GM18499 (cell line): ENCODE measurements around the gene ANK2.

ENCODE experiments used
- ATAC-seq: cut with Tn5 transposase; IDR thresholded peaks from one replicate; pipeline ENCODE4 v1.9.1; 2021; ENCODE audit warnings: moderate number of reproducible peaks; ENCODE audit not compliant: insufficient read depth, unreplicated experiment

Gene ANK2

DNA sequence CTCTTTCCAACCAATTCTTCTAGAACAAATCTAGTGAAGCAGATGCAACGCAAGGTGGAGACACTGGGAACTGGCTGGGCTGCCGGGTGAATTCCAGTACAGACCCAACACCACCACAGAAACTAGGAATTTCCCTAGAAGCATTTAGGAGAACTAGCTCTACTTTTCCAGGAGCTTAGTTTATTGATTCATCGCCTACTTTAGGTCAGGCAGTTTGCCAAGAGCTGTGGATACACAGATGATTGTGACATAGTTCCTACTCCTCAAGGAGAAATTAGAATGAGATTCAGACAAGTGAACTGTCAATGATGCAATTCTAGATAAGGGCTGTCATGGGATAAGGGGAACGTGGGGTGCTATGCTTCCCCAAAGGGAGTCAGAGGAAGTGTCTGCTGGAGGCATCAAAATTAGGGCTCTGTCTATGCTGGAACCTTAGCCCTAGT lies 362.1 kb downstream of the ANK2 start:
- ATAC-seq: no peak

DNA sequence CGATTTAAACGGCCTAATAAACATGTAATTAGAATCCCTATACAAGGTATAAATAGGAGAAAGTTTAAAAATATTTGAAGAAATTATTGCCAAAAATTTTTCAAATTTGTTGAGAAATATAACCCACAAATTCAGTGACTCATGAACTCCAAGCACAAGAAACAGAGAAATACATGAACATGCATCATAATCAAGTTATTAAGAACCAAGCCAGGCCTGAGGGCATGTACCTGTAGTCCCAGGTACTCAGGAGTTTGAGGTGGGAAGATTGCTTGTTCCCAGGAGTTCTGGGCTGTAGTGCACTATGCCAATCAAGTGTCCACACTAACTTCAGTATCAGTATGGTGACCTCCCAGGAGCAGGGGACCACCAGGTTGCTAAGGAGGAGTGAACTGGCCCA lies 370.2 kb downstream of the ANK2 start:
- ATAC-seq: no peak

DNA sequence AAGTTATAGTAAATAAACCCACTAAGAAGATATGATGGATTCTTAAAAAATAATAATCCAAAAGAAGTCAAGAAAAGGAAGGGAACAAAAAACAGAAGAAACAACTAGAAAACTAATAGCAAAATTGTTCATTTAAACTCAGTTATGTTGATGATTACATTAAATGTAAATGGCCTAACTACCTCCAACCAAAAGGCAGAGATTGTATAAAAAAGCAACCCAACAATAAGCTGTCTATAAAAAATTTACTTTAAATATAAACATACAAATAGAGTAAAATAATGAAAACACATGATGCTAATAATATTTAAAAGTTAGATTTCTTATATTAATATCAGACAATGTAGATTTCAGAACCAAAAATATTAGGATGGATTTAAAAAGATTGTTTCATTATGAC lies 371.5 kb downstream of the ANK2 start:
- no peak for ATAC-seq

DNA sequence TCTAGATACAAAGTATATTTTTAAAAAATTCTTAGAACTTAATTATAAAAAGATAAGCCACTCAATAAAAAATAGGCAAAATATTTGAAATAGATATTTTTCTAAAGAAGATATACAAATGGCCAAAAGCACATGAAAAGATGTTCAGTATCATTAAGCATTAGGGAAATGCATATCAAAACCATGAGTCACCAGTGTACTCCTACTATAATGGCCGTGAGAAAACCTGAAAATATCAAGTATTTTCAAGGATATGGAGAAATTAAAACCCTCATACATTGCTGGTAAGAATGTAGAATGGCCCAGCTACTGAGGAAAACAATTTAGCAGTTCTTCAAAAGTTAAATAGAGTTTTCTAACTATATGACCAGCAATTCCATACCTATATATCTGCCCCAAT lies 374.2 kb downstream of the ANK2 start:
- ATAC-seq: no peak

DNA sequence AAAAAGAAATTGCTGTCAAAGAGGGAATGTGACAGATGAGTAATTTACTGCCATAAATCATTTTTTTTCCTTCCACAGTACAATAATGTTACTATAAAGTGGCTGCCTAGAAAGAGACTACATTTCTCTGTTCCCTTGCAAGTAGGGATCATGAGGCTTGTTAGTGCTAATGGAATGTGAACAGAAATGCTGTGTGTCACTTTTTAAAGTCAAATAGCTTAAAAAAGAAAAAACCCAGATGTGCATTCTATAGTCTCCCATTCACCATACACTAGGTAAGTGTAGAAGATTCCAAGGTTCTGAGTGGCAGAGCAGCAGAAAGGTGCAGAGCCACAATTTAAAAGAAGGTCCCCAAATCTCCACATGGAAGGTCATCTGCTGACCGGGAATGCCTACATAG lies 383.7 kb downstream of the ANK2 start:
- no peak for ATAC-seq
